HG02885 (cell line): ENCODE data around the gene MAGEA2.
A peak's percentile ranks its signal among the peaks of the same experiment; 100 is the strongest.
"Not testable (repeated sequence)": the region's sequence is repeated elsewhere in the genome, so short reads cannot be mapped to it uniquely, and the experiment has no call there.

Experiments
- ATAC-seq: cut with Tn5 transposase; IDR thresholded peaks from one replicate; pipeline ENCODE4 v1.9.1; 2021; ENCODE audit warnings: mild to moderate bottlenecking; ENCODE audit not compliant: unreplicated experiment, poor library complexity

MAGEA2 gene

DNA sequence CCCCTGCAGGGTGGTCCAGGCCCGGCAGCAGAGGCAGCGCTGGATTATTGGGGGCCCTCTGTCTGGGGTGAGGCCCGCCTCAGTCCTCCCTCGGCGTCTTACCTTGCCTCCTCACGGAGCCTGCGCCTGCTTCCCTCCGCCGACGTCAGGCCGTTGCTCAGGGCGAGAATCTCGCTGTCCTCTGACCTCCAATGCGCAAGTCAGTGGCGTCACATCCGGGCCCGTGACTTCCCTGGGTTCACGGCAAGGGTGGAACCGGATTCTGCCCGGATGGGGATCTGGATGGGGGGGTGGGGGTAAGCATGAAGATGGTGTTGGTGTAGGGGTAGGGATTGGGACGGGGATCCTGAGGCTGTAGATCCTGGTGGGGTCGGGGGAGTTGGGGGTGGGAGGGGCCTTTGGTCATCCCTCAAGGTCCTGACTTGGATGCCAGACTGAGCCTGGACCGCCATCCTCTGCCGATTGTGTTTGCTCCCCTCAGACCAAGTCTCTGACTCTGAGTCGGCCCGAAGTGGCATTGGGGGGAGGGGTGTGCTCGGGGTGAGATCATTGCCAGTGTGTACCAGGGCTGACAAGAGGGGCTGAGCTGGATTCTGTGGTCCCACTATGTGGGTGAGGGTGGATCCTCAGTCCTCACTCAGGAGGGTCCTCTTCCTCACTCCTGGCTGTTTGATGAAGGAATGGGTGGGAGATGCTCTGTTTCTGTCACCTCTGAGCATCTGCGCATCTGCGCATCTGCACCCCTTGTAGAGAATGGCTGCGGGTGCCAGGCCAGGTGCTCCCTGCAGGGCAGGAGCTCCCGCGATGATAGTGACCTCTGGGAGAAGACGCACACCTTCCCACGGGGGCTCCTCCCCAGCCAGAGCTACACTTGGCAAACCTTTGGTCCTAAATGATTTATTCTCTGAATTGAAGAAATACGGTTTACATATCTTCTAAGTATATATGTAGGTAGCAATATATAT lies at the start of gene MAGEA2:
Gene MAGEA2, minus strand, starts transcription at position 157 of the 965 bp plus-strand sequence. CDS start 2,479 bp downstream, outside the sequence.
- not testable (repeated sequence) for ATAC-seq

- ATAC-seq: no peak
Measured at GRCh38 chrX:152798945-152799344, 45.3 kb upstream of the MAGEA2 start.

DNA sequence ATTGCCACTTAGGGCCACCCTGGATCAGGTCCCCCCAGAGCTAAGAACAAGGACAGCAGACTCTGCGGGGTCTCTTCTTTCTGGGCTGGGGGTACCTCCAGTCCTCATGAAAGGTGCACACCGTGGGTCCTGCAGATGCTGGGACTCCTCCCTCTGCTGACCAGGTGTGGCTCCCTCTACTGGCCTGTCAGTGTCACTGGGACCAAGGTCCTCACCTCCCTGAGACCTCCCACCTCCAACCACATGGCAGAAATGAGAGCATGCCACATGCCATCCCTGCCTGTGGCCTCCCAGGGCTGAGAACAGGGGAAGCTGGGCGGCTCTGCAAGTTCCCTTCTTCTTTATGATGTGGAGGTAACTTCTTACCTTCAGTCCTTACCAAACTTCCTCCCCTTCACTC lies 33.4 kb upstream of the MAGEA2 start:
- peak; percentile 90 for ATAC-seq

DNA sequence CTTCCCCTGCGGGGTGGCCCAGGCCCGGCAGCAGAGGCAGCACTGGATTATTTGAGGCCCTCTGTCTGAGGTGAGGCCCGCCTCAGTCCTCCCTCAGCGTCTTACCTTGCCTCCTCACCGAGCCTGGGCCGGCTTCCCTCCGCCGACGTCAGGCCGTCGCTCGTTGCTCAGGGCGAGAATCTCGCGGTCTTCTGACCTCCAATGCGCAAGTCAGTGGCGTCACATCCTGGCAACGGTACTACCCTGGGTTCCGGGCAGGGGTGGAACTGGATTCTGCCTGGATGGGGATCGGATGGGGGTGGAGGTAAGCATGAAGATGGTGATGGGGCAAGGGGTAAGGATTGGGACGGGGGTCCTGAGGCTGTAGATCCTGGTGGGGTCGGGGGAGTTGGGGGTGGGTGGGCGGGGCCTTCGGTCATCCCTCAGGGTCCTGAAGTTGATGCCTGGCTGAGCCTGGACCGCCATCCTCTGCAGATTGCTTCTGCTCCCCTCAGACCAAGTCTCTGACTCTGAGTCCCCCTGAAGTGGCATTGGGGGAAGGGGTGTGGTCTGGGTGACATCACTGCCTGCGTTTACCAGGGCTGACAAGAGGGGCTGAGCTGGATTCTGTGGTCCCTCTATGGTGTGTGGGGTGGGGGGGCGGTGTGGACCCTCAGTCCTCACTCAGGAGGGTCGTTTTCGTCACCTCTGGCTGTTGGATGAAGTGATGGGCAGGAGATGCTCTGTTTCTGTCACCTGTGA lies 16.1 kb upstream of the MAGEA2 start, which contains the start of gene MAGEA6:
Gene MAGEA6, minus strand, starts transcription at position 141 of the 741 bp plus-strand sequence. CDS start 2,039 bp downstream, outside the sequence.
- not testable (repeated sequence) for ATAC-seq

DNA sequence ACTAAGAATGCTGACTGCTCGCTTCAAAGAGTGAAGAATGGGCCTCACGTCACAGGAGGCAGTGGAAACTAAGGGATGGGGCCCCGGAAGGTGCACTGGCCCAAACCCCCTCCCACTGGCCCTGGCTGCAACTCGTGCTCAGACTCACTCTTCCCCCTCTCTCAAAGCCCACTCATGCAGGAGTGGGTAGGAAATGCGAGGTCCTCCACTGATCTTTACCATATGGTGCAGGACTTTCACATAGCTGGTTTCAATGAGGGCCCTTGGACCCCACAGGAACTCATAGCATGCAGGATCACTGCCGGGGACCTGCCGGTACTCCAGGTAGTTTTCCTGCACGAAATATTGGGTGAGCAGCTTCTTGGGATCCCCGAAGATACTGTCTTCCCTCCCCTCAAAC lies 12.9 kb upstream of the MAGEA2 start:
- not testable (repeated sequence) for ATAC-seq

GRCh38 chrX:152761582-152761981 lies 7.9 kb upstream of the MAGEA2 start:
- ATAC-seq: not testable (repeated sequence)

DNA sequence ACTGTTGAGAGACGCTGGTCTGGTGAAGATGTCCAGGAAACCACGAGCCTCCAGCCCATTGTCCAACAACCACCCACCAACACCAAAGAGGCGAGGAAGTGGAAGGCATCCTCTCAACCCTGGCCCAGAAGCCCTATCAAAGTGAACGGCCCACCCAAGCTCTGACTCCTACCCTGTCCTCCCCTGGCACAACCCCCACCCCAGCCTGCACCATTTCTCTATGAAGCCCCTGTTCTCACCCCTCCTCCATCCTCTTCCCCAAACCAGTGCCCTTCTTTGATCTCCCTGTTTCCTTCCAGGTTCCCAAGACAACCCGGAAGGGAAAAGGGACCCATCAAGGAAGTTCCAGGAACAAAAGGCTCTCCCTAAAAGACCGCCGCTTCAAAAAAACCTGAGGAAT lies 5.9 kb upstream of the MAGEA2 start:
- ATAC-seq: not testable (repeated sequence)

- not testable (repeated sequence) for ATAC-seq
Measured at GRCh38 chrX:152758918-152759317, 5.3 kb upstream of the MAGEA2 start, which contains the start of gene CSAG3. Gene CSAG3 (plus strand): TSS chrX:152759218.

GRCh38 chrX:152754871-152755270 lies 1.2 kb upstream of the MAGEA2 start:
- not testable (repeated sequence) for ATAC-seq

DNA sequence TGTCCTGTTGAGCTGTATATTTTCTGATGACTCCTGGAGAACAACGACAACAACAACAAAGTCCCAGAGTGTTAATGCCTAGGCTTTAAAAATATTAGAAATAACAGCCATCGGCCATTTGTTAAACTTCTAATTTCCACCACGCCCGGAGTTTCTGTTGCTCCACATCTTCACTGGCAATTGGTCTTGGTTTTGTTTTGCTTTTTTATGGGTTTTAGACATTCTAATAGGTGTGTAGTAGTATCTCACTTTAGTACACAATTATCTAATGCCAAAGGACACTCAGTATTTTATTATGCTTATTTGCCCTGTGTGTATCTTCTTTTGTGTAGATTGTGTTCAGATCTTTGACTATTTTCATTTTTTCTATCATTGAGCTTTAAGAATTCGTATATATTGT lies 15.1 kb downstream of the MAGEA2 start:
- no peak for ATAC-seq

DNA sequence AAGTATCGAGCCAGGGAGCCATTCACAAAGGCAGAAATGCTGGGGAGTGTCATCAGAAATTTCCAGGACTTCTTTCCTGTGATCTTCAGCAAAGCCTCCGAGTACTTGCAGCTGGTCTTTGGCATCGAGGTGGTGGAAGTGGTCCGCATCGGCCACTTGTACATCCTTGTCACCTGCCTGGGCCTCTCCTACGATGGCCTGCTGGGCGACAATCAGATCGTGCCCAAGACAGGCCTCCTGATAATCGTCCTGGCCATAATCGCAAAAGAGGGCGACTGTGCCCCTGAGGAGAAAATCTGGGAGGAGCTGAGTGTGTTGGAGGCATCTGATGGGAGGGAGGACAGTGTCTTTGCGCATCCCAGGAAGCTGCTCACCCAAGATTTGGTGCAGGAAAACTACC lies 17.1 kb downstream of the MAGEA2 start:
- ATAC-seq: not testable (repeated sequence)

GRCh38 chrX:152735860-152736511 lies 17.7 kb downstream of the MAGEA2 start:
- no peak for ATAC-seq

DNA sequence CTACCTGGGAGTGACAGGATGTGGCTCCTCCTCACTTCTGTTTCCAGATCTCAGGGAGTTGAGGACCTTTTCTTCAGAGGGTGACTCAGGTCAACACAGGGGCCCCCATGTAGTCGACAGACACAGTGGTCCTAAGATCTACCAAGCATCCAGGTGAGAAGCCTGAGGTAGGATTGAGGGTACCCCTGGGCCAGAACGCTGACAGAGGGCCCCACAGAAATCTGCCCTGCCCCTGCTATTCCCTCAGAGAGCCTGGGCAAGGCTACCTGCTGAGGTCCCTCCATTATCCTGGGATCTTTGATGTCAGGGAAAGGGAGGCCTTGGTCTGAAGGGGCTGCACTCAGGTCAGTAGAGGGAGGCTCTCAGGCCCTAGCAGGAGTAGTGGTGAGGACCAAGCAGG lies 18.5 kb downstream of the MAGEA2 start:
- ATAC-seq: no peak

DNA sequence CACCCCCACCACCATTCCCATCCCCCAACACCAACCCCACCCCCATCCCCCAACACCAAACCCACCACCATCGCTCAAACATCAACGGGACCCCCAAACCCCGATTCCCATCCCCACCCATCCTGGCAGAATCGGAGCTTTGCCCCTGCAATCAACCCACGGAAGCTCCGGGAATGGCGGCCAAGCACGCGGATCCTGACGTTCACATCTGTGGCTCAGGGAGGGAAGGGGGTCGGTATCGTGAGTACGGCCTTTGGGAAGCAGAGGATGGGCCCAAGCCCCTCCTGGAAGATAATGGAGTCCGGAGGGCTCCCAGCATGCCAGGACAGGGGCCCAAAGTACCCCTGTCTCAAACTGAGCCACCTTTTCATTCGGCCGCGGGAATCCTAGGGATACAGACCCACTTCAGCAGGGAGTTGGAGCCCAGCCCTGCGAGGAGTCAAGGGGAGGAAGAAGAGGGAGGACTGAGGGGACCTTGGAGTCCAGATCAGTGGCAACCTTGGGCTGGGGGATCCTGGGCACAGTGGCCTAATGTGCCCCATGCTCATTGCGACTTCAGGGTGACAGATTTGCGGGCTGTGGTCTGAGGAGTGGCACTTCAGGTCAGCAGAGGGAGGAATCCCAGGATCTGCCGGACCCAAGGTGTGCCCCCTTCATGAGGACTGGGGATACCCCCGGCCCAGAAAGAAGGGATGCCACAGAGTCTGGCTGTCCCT lies 19.3 kb downstream of the MAGEA2 start:
- not testable (repeated sequence) for ATAC-seq

DNA sequence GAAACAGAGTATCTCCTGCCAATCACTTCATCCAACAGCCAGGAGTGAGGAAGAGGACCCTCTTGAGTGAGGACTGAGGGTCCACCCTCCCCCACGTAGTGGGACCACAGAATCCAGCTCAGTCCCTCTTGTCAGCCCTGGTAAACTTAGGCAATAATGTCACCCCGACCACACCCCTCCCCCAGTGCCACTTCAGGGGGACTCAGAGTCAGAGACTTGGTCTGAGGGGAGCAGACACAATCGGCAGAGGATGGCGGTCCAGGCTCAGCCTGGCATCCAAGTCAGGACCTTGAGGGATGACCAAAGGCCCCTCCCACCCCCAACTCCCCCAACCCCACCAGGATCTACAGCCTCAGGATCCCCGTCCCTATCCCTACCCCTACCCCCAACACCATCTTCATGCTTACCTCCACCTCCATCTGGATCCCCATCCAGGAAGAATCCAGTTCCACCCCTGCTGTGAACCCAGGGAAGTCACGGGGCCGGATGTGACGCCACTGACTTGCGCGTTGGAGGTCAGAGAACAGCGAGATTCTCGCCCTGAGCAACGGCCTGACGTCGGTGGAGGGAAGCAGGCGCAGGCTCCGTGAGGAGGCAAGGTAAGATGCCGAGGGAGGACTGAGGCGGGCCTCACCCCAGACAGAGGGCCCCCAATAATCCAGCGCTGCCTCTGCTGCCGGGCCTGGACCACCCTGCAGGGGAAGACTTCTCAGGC lies 20.2 kb downstream of the MAGEA2 start, which contains the start of the genes CSAG1 and MAGEA12:
Gene CSAG1, minus strand, starts transcription at position 461 of the 715 bp plus-strand sequence. CDS start 1,261 bp downstream, outside the sequence.
Gene MAGEA12, plus strand, starts transcription at position 497 of the 715 bp plus-strand sequence. CDS start 2,405 bp downstream, outside the sequence.
- ATAC-seq: no peak

DNA sequence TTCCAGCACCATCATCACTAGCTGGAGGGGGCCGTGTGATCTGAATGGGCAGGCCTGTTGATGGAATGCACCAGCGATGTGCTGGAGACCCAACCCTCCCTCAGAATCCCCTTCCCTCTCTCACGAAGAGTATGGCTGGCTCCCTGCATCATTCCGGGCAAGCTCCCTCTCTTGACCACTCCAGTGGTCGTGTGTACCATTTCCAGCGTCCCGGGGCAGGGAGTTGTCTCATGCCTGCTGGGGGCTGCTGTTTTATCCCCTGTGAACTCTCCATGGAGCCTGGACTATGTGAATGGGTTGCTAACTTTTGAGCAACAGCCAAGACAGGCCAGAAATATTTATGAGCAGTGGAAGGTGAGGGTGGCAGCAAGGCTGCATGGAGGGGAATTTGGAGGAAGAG lies 28.2 kb downstream of the MAGEA2 start:
- no peak for ATAC-seq

GRCh38 chrX:152713815-152714787 lies 39.5 kb downstream of the MAGEA2 start, which contains the start of gene MAGEA2B:
Gene MAGEA2B (plus strand): TSS chrX:152714628. CDS start chrX:152717107, 2,479 bp downstream.
- ATAC-seq: not testable (repeated sequence)
